ENCODE measurements around the gene GTF2A1.
"Not testable (repeated sequence)": the region's sequence is repeated elsewhere in the genome, so short reads cannot be mapped to it uniquely, and the experiment has no call there.

The GTF2A1 gene

DNA sequence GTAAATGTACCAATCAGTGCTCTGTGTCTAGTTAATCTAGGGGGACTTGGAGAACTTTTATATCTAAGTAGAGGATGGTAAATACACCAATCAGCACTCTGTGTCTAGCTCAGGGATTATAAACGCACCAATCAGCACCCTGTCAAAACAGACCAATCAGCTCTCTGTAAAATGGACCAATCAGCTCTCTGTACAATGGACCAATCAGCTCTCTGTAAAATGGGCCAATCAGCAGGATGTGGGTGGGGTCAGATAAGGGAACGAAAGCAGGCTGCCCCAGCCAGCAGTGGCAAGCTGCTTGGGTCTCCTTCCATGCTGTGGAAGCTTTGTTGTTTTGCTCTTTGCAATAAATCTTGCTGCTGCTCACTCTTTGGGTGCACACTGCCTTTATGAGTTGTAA is 16.1 kb upstream of the GTF2A1 start:
- not testable (repeated sequence) for H3K4me1 ChIP-seq (ENCODE audit: control insufficient read depth, insufficient read depth, low read depth, low read length); H3K9ac ChIP-seq (ENCODE audit: low read length); H2BK5ac ChIP-seq (ENCODE audit: low read depth, low read length, poor library complexity, severe bottlenecking); H3K14ac ChIP-seq (ENCODE audit: low read length in 2 of 2); H3K4ac ChIP-seq (ENCODE audit: low read depth in 1 of 2, low read length in 2 of 2); H3K4me2 ChIP-seq (ENCODE audit: low read length, poor library complexity, severe bottlenecking); H4K91ac ChIP-seq (ENCODE audit: low read length); H3K4me3 ChIP-seq (ENCODE audit: insufficient read depth in 1 of 2, low read depth in 1 of 2, low read length in 2 of 2); DNase-seq; H3K27ac ChIP-seq (ENCODE audit: low read length, poor library complexity, severe bottlenecking); H3K27me3 ChIP-seq (ENCODE audit: control insufficient read depth in 1 of 2, insufficient read depth in 1 of 2, low read length in 2 of 2); H2BK15ac ChIP-seq (ENCODE audit: low read depth, poor library complexity, severe bottlenecking); H2BK120ac ChIP-seq (ENCODE audit: low read depth, low read length); H3K18ac ChIP-seq (ENCODE audit: low read depth in 1 of 2, low read length in 2 of 2); H2AFZ ChIP-seq (ENCODE audit: low read depth, low read length); H4K8ac ChIP-seq (ENCODE audit: low read length); H2BK12ac ChIP-seq (ENCODE audit: low read length in 2 of 2); H3K36me3 ChIP-seq (ENCODE audit: control insufficient read depth in 1 of 2, insufficient read depth in 2 of 2, low read depth in 1 of 2, low read length in 2 of 2); H3K23ac ChIP-seq (ENCODE audit: low read length in 2 of 2); H3K79me1 ChIP-seq (replicated peaks; ENCODE audit: low read length, poor library complexity, severe bottlenecking); H2AK5ac ChIP-seq (ENCODE audit: low read length, severe bottlenecking)
- 65% methylated on average over 1 of the region's 2 CpGs for WGBS
- H3K9me3 ChIP-seq (ENCODE audit: control insufficient read depth, low read length), result peaks cover 12% of the 10 kb centered on the region

GRCh38 chr14:81236138-81236537 is 15.4 kb upstream of the GTF2A1 start:
- Histone ChIP-seq H3K4me1 (ENCODE audit: control insufficient read depth, insufficient read depth, low read depth, low read length) (peaks cover 3% of the 10 kb centered on the region), H2AFZ (ENCODE audit: low read depth, low read length) (no peak overlapping the region), H3K23ac (ENCODE audit: low read length in 2 of 2) (no peak overlapping the region), H2BK120ac (ENCODE audit: low read depth, low read length) (no peak overlapping the region), H3K4me2 (ENCODE audit: low read length, poor library complexity, severe bottlenecking) (no peak overlapping the region), H3K27me3 (ENCODE audit: control insufficient read depth in 1 of 2, insufficient read depth in 1 of 2, low read length in 2 of 2) (no peaks in the 10 kb centered on the region), H4K8ac (ENCODE audit: low read length) (no peak overlapping the region), H3K4ac (ENCODE audit: low read depth in 1 of 2, low read length in 2 of 2) (no peak overlapping the region), H3K79me1 (replicated peaks; ENCODE audit: low read length, poor library complexity, severe bottlenecking) (no peaks in the 10 kb centered on the region), H3K9me3 (ENCODE audit: control insufficient read depth, low read length) (peaks cover 9% of the 10 kb centered on the region), H3K18ac (ENCODE audit: low read depth in 1 of 2, low read length in 2 of 2) (peak overlapping the region in 1 of 2 experiments; percentile 22), H2BK12ac (ENCODE audit: low read length in 2 of 2) (no peak overlapping the region), H3K14ac (ENCODE audit: low read length in 2 of 2) (no peak overlapping the region), H2BK15ac (ENCODE audit: low read depth, poor library complexity, severe bottlenecking) (no peak overlapping the region), H3K9ac (ENCODE audit: low read length) (no peak overlapping the region), H3K4me3 (ENCODE audit: insufficient read depth in 1 of 2, low read depth in 1 of 2, low read length in 2 of 2) (no peak overlapping the region), H2BK5ac (ENCODE audit: low read depth, low read length, poor library complexity, severe bottlenecking) (no peak overlapping the region), H3K27ac (ENCODE audit: low read length, poor library complexity, severe bottlenecking) (no peak overlapping the region), H2AK5ac (ENCODE audit: low read length, severe bottlenecking) (no peak overlapping the region), H4K91ac (ENCODE audit: low read length) (no peak overlapping the region), H3K36me3 (ENCODE audit: control insufficient read depth in 1 of 2, insufficient read depth in 2 of 2, low read depth in 1 of 2, low read length in 2 of 2) (no peaks in the 10 kb centered on the region)
- 89% methylated on average over 18 of the region's 20 CpGs for WGBS
- no peak for DNase-seq

DNA sequence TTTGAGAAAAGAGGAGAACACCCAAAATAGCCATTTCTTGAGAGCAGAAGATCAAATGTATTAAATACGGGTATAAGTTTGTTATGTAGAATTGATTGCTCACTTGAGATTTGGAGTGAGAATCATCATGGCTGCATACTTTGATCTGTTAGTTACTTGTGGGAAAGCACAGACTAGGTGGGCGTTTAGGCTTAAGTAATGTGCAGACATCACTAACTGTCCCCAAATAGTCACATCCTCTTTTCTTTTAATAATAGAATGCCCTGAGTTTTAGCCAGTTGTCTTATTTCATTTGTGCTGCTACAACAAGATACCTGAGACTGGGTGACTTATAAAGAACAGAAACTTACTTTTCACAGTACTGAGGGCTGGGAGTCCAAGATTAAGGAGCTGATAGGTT is 14.3 kb upstream of the GTF2A1 start:
- Histone ChIP-seq H3K23ac (ENCODE audit: low read length in 2 of 2) (no peak overlapping the region), H3K4ac (ENCODE audit: low read depth in 1 of 2, low read length in 2 of 2) (no peak overlapping the region), H3K27me3 (ENCODE audit: control insufficient read depth in 1 of 2, insufficient read depth in 1 of 2, low read length in 2 of 2) (no peaks in the 10 kb centered on the region), H4K8ac (ENCODE audit: low read length) (no peak overlapping the region), H2AK5ac (ENCODE audit: low read length, severe bottlenecking) (no peak overlapping the region), H3K18ac (ENCODE audit: low read depth in 1 of 2, low read length in 2 of 2) (no peak overlapping the region), H3K79me1 (replicated peaks; ENCODE audit: low read length, poor library complexity, severe bottlenecking) (no peaks in the 10 kb centered on the region), H3K9me3 (ENCODE audit: control insufficient read depth, low read length) (no peaks in the 10 kb centered on the region), H3K9ac (ENCODE audit: low read length) (no peak overlapping the region), H3K4me2 (ENCODE audit: low read length, poor library complexity, severe bottlenecking) (no peak overlapping the region), H3K14ac (ENCODE audit: low read length in 2 of 2) (no peak overlapping the region), H3K36me3 (ENCODE audit: control insufficient read depth in 1 of 2, insufficient read depth in 2 of 2, low read depth in 1 of 2, low read length in 2 of 2) (no peaks in the 10 kb centered on the region), H2AFZ (ENCODE audit: low read depth, low read length) (no peak overlapping the region), H2BK5ac (ENCODE audit: low read depth, low read length, poor library complexity, severe bottlenecking) (no peak overlapping the region), H4K91ac (ENCODE audit: low read length) (no peak overlapping the region), H3K4me1 (ENCODE audit: control insufficient read depth, insufficient read depth, low read depth, low read length) (peaks cover 3% of the 10 kb centered on the region), H2BK15ac (ENCODE audit: low read depth, poor library complexity, severe bottlenecking) (no peak overlapping the region), H2BK120ac (ENCODE audit: low read depth, low read length) (no peak overlapping the region), H3K4me3 (ENCODE audit: insufficient read depth in 1 of 2, low read depth in 1 of 2, low read length in 2 of 2) (no peak overlapping the region), H2BK12ac (ENCODE audit: low read length in 2 of 2) (no peak overlapping the region), H3K27ac (ENCODE audit: low read length, poor library complexity, severe bottlenecking) (no peak overlapping the region)
- DNase-seq, result no peak
- WGBS, result 85% methylated on average over 1 of the region's 2 CpGs

DNA sequence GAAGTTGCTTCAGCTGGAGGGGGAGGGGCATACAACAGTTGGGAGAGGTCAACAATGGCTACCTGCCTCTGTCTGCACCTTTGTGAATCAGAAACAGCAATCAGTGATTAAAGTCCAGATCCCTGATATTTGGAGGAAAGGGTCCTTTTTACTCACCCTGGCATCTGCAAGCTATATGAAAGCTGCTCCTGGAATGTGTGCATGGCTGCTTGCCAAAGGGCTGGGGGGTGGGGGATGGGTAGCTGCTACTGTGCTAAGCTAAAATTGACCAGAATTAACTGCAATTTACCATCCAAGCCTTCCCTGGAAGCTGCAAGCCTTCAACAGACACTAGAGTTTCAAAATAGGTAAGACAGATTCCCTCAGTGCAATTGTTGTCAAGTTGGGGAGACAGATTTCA is 13.5 kb upstream of the GTF2A1 start:
- no peaks in the 10 kb centered on the region for H3K9me3 ChIP-seq (ENCODE audit: control insufficient read depth, low read length)
- no peak overlapping the region for H2AFZ ChIP-seq (ENCODE audit: low read depth, low read length)
- H4K8ac ChIP-seq (ENCODE audit: low read length), result no peak overlapping the region

More for the DNA sequence above, 13.5 kb upstream of the GTF2A1 start:
- H3K4me3 ChIP-seq (ENCODE audit: insufficient read depth in 1 of 2, low read depth in 1 of 2, low read length in 2 of 2), result no peak overlapping the region
- no peak overlapping the region for H3K9ac ChIP-seq (ENCODE audit: low read length)
- H3K36me3 ChIP-seq (ENCODE audit: control insufficient read depth in 1 of 2, insufficient read depth in 2 of 2, low read depth in 1 of 2, low read length in 2 of 2), result no peaks in the 10 kb centered on the region
- H2BK5ac ChIP-seq (ENCODE audit: low read depth, low read length, poor library complexity, severe bottlenecking), result no peak overlapping the region
- no peak overlapping the region for H3K23ac ChIP-seq (ENCODE audit: low read length in 2 of 2)
- H3K27ac ChIP-seq (ENCODE audit: low read length, poor library complexity, severe bottlenecking), result no peak overlapping the region
- no peak overlapping the region for H3K4me2 ChIP-seq (ENCODE audit: low read length, poor library complexity, severe bottlenecking)
- no peak overlapping the region for H2BK15ac ChIP-seq (ENCODE audit: low read depth, poor library complexity, severe bottlenecking)
- no peak overlapping the region for H3K4ac ChIP-seq (ENCODE audit: low read depth in 1 of 2, low read length in 2 of 2)
- H2BK12ac ChIP-seq (ENCODE audit: low read length in 2 of 2), result no peak overlapping the region
- no peaks in the 10 kb centered on the region for H3K27me3 ChIP-seq (ENCODE audit: control insufficient read depth in 1 of 2, insufficient read depth in 1 of 2, low read length in 2 of 2)
- DNase-seq, result no peak
- peaks cover 3% of the 10 kb centered on the region for H3K4me1 ChIP-seq (ENCODE audit: control insufficient read depth, insufficient read depth, low read depth, low read length)
- H3K18ac ChIP-seq (ENCODE audit: low read depth in 1 of 2, low read length in 2 of 2), result no peak overlapping the region
- no peak overlapping the region for H3K14ac ChIP-seq (ENCODE audit: low read length in 2 of 2)
- no peak overlapping the region for H2AK5ac ChIP-seq (ENCODE audit: low read length, severe bottlenecking)
- H2BK120ac ChIP-seq (ENCODE audit: low read depth, low read length), result no peak overlapping the region
- no peaks in the 10 kb centered on the region for H3K79me1 ChIP-seq (replicated peaks; ENCODE audit: low read length, poor library complexity, severe bottlenecking)
- H4K91ac ChIP-seq (ENCODE audit: low read length), result no peak overlapping the region

Data from mesenchymal stem cell (in vitro differentiated cells and primary cell).